GM21723 (cell line): Measurements from ENCODE around the gene WDR87.

Experiments
- ATAC-seq: cut with Tn5 transposase; IDR thresholded peaks from one replicate; pipeline ENCODE4 v1.9.1; 2021; ENCODE audit warnings: mild to moderate bottlenecking, moderate library complexity; ENCODE audit not compliant: unreplicated experiment

WDR87 gene

GRCh38 chr19:37905946-37906868 is at the start of gene WDR87:
Gene WDR87 (minus strand): TSS chr19:37906594. CDS start chr19:37898239, 8,355 bp downstream.
- ATAC-seq: peak; percentile 29

GRCh38 chr19:37955986-37956385 is 49.6 kb upstream of the WDR87 start:
- no peak for ATAC-seq

- ATAC-seq: no peak
Observed at GRCh38 chr19:37954421-37954874, 48.1 kb upstream of the WDR87 start.

- no peak for ATAC-seq
Observed at GRCh38 chr19:37953918-37954303, 47.5 kb upstream of the WDR87 start.

- no peak for ATAC-seq
Observed at GRCh38 chr19:37953171-37953917, 47.0 kb upstream of the WDR87 start.

GRCh38 chr19:37951816-37952210 is 45.4 kb upstream of the WDR87 start:
- ATAC-seq: no peak

GRCh38 chr19:37950471-37951175 is 44.2 kb upstream of the WDR87 start:
- ATAC-seq: no peak

GRCh38 chr19:37948362-37948761 is 42.0 kb upstream of the WDR87 start:
- ATAC-seq: no peak

- ATAC-seq: no peak
Observed at GRCh38 chr19:37947778-37948177, 41.4 kb upstream of the WDR87 start.

GRCh38 chr19:37946132-37946531 is 39.7 kb upstream of the WDR87 start:
- no peak for ATAC-seq

- ATAC-seq: no peak
Observed at GRCh38 chr19:37943480-37943879, 37.1 kb upstream of the WDR87 start.

- no peak for ATAC-seq
Observed at GRCh38 chr19:37942516-37942902, 36.1 kb upstream of the WDR87 start.

GRCh38 chr19:37941782-37942515 is 35.6 kb upstream of the WDR87 start:
- no peak for ATAC-seq

GRCh38 chr19:37938353-37938752 is 32.0 kb upstream of the WDR87 start:
- no peak for ATAC-seq

- ATAC-seq: no peak
Observed at GRCh38 chr19:37936886-37937285, 30.5 kb upstream of the WDR87 start.

GRCh38 chr19:37936166-37936565 is 29.8 kb upstream of the WDR87 start:
- no peak for ATAC-seq

GRCh38 chr19:37935341-37935740 is 28.9 kb upstream of the WDR87 start:
- ATAC-seq: no peak

- ATAC-seq: no peak
Observed at GRCh38 chr19:37933937-37934358, 27.6 kb upstream of the WDR87 start.

- ATAC-seq: no peak
Observed at GRCh38 chr19:37932985-37933936, 26.9 kb upstream of the WDR87 start.
